ENCODE results near the gene RO60.

- TF ChIP-seq CTCF (IDR thresholded peaks at IDR 0.05; ENCODE audit: low read length) (no peak), EZH2 (optimal IDR thresholded peaks at IDR 0.05; ENCODE audit: low read depth, low read length) (no peak), EZH2phosphoT487 (IDR thresholded peaks at IDR 0.05; ENCODE audit: low read length) (no peak)
Observed at GRCh38 chr1:193070386-193070753, 11.0 kb downstream of the RO60 start.

Data from MM.1S (cell line).